Raji (cell line): ENCODE measurements around the gene OXCT2.

ENCODE experiments used
- POLR2A ChIP-seq: IDR thresholded peaks from 2 replicates; pipeline ENCODE4 v1.6.1; 2011; ENCODE audit warnings: low read depth, low read length, control low read depth; ENCODE audit not compliant: insufficient read depth

OXCT2 gene

GRCh38 chr1:39789571-39790110 is 18.5 kb upstream of the OXCT2 start:
- no peak for TF ChIP-seq POLR2A

GRCh38 chr1:39788758-39789570 is 17.8 kb upstream of the OXCT2 start, which contains the start of gene BMP8B:
BMP8B (minus strand) TSS chr1:39788865; CDS start chr1:39788485, 380 bp downstream.
- no peak for TF ChIP-seq POLR2A

- no peak for TF ChIP-seq POLR2A
These were observed 17.2 kb upstream of the OXCT2 start for GRCh38 chr1:39788426-39788757.

GRCh38 chr1:39787468-39787867 is 16.3 kb upstream of the OXCT2 start:
- no peak for TF ChIP-seq POLR2A

GRCh38 chr1:39782103-39782502 is 11.0 kb upstream of the OXCT2 start:
- no peak for TF ChIP-seq POLR2A

- TF ChIP-seq POLR2A, result no peak
These were observed 10.2 kb upstream of the OXCT2 start for GRCh38 chr1:39781349-39781715.

- no peak for TF ChIP-seq POLR2A
These were observed 8.7 kb upstream of the OXCT2 start for GRCh38 chr1:39779821-39780220.

GRCh38 chr1:39779137-39779536 is 8.0 kb upstream of the OXCT2 start:
- no peak for TF ChIP-seq POLR2A

- no peak for TF ChIP-seq POLR2A
These were observed 6.2 kb upstream of the OXCT2 start for GRCh38 chr1:39777306-39777705.

GRCh38 chr1:39776886-39777285 is 5.7 kb upstream of the OXCT2 start:
- TF ChIP-seq POLR2A, result no peak

- no peak for TF ChIP-seq POLR2A
These were observed 5.2 kb upstream of the OXCT2 start for GRCh38 chr1:39776400-39776713.

- TF ChIP-seq POLR2A, result no peak
These were observed 8.3 kb downstream of the OXCT2 start for GRCh38 chr1:39762550-39763540.

- no peak for TF ChIP-seq POLR2A
These were observed 9.4 kb downstream of the OXCT2 start for GRCh38 chr1:39761557-39762260.

GRCh38 chr1:39761016-39761415 is 10.1 kb downstream of the OXCT2 start:
- no peak for TF ChIP-seq POLR2A
